ENCODE results near the gene RNF208.
A peak's percentile ranks its signal among the peaks of the same experiment; 100 is the strongest.
"Not testable (repeated sequence)": the region's sequence is repeated elsewhere in the genome, so short reads cannot be mapped to it uniquely, and the experiment has no call there.

The RNF208 gene, protein sequence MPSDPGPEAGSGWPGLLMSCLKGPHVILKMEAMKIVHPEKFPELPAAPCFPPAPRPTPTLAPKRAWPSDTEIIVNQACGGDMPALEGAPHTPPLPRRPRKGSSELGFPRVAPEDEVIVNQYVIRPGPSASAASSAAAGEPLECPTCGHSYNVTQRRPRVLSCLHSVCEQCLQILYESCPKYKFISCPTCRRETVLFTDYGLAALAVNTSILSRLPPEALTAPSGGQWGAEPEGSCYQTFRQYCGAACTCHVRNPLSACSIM

DNA sequence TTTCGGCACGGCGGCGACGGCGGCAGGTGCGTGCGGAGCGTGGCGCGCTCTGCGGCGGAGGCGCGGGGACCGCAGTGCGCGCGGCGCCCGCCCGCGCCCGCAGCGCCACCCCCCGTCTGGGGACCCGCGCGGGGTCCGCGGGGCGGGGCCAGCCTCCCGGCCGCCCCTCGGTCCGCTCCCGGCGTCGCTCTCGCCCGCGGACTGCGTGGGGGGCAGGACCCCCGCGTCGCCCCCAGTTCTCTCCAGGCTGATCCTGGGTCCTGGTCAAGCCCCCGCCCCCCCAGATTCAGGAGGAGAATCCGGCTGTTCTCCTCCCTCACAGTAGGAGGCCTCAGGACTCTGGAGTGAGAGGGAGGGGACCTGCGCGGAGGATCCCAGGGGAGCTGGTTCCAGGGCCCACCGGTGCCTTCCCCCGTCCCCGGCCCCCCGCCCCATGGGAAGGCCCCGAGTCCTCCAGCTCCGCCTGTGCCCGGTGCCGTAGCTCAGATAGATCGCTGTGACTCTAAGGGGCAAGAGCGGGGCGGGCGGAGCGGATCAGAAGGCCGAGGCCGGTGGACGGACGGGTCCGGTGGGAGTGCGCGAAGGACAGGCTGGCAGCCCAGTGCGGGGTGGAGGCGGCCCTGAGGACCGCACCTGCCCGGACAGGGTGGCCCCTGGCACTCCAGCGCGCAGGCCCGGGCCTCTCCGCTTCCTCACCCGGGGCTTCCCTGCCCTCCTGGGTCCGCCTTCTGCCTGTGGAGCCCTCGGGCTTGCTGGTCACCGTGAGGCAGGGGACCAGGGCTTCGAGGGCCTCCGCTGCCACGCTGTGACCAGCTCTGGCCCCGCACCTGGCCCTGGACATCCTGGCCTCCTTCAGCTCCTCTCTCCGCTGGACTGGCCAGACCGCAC is at the start of gene RNF208:
TSS of gene RNF208 (minus strand) at position 51 of the 888 bp plus-strand sequence. CDS start 1,028 bp downstream, outside the sequence.
- DNase-seq = no peak
- in situ Hi-C loops (cut with MboI; ENCODE audit: low pct_unique_long_range_greater_than_20kb, low sequenced_read_pairs) = no loop called here

DNA sequence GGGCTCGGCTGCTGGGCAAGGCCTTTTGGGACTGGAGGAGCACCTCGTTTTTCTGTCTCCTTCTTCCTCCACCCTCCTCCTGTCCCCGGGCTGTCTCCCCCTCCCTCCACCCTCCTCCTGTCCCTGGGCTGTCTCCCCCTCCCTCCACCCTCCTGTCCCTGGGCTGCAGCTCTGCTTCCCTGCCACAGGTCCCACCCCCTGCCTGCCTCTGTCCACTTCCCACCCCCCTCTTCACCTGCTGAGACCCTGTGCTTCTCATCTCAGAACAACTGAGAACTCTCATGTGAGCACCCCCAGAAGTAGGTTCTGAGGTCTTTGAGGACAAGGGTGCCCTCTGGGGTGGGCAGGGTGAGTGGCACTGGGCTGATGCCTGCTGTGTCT is 49.6 kb upstream of the RNF208 start:
- in situ Hi-C loops (cut with MboI; ENCODE audit: low pct_unique_long_range_greater_than_20kb, low sequenced_read_pairs) = no loop called here
- no peak for DNase-seq

DNA sequence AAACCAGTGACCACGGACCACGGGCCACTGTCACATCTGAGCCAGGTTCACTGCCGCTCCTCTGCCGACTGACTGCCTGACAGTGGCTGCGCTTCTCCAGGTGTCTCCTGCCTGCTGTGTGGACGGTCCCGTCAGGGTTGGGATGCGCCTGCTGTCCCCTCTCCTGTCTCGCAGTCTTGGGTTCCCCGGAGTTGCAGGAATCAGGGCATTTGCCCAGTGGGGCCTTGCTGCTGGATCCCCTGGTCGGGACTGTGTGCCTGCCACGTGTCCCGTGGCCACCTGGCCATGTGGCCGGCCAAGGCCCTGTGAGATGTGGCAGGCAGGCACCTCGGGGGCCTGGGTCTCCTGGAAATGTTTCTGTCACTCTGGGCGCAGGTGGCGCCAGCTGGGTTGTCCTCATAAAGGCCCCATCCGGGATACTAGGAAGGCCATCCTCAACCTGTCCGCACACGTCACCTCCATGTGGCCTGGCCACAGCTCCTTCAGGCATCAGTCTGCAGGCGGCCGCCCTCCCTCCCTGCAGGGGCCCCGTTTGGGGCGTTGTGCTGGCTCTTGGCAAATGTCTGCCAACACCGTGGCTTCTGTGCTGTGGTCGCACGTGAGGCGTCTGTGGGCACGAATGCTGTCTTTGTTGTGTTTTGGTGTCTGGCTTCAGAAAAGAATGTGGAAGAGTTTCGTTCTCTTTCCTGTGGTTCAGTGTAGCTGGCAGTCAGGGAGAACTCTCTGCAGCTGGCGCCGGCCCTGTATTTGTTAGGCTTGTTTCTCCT is 49.1 kb upstream of the RNF208 start:
- no peak for DNase-seq
- in situ Hi-C loops (cut with MboI; ENCODE audit: low pct_unique_long_range_greater_than_20kb, low sequenced_read_pairs) = no loop called here

DNA sequence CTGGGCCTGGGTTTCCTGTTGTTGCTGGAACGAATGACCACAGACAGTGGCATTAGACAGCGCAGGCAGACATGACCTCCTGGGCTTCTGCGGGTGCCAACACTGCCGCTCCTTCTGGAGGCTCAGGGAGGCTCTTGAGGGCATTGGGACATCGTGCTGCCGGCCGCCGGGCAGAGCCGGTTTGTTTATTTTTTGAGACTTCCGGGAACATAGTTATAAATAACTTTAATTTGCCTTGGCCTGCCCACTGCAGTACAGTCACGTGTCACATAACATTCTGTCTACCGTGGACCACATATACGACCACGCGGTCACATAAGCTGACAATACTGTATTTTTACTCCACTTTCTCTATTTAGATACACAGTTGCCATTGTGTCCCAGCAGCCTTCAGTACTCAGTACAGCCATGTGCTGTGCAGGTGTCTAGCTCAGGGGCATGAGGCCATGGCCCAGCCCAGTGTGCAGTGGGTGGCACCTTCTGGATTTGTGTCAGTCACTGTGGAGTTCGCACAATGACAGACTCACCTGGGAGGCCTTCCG is 47.3 kb upstream of the RNF208 start:
- in situ Hi-C loops (cut with MboI; ENCODE audit: low pct_unique_long_range_greater_than_20kb, low sequenced_read_pairs) = no loop called here
- DNase-seq = no peak

DNA sequence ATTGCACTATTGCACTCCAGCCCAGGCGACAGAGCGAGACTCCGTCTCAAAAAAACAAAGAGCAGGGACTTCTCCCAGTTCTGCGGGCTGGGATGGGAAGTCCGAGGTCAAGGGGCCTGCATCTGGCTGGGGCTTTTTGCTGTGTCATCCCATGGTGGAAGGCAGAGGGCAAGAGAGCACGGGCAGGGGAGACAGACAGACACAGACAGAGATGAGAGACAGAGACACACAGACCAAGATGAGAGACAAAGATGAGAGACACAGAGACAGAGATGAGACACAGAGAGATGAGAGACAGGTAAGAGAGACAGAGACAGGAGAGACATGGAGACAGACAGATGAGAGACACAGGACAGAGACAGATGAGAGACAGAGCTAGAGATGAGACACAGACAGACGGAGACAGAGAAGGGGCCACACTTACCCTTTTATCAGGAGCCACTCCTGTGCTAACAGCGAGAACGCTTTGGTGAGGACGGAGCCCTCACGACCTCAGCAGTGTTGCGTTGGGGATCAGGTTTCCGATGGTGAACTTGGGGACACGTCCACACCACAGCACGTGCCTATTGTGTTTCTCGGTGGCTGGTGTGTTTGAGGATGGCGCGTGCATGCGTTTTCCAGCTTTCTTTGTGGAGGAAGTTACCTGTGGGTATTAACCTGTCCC is 46.6 kb upstream of the RNF208 start:
- DNase-seq = no peak
- in situ Hi-C loops (cut with MboI; ENCODE audit: low pct_unique_long_range_greater_than_20kb, low sequenced_read_pairs) = no loop called here

DNA sequence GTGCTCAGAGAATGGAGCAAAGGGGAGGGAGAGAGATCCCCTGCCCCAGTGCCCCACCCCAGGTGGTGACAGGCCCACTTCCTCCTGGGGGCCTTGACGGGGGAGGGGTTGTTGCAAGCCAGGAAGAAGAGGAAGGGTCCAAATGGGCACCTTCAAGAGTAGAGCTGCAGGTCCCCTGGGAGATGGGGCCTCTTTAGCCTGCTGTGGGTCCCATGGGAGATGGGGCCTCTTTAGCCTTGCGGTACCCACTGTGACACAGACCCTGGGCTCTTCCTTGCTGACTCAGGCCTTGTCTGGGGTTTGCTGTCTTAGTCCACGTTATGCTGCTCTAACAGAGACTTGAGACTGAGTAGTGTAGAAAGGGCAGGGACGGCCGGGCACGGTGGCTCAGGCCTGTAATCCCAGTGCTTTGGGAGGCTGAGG is 45.9 kb upstream of the RNF208 start:
- in situ Hi-C loops (cut with MboI; ENCODE audit: low pct_unique_long_range_greater_than_20kb, low sequenced_read_pairs) = no loop called here
- no peak for DNase-seq

DNA sequence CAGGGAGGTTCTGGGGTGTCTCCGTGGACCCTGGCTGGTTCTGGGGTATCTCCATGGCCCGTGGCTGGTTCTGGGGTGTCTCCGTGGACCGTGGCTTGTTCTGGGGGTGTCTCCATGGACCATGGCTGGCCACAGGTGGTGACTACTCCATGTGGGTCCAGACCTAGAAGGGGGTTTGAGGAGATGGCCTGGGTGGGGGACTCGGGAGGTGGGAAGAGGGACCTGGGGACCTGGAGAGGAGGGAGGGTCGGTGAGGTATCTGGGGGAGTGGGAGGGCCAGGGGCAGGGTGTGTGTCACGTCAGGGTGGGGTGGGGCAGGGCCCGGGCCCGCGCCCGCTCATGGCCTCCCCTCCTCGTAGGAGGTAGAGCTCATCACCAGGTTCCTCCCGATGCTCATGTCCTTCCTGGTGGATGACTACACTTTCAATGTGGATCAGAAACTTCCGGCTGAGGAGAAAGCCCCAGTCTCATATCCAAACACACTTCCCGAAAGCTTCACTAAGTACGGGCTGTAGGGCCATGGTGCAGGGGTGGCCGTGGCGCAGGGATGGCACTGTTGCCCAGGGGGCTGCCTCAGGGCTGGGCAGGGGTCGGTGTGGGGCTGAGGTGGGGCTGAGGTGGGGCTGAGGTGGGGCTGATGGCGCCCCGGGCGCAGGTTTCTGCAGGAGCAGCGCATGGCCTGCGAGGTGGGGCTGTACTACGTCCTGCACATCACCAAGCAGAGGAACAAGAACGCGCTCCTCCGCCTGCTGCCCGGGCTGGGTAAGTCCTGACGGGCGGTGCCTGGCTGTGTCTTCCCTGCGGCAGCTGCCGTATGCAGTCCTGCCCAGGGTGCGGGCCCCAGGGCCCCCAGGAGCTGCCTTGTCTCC is 44.8 kb upstream of the RNF208 start:
- in situ Hi-C loops (cut with MboI; ENCODE audit: low pct_unique_long_range_greater_than_20kb, low sequenced_read_pairs) = no loop called here
- no peak for DNase-seq

DNA sequence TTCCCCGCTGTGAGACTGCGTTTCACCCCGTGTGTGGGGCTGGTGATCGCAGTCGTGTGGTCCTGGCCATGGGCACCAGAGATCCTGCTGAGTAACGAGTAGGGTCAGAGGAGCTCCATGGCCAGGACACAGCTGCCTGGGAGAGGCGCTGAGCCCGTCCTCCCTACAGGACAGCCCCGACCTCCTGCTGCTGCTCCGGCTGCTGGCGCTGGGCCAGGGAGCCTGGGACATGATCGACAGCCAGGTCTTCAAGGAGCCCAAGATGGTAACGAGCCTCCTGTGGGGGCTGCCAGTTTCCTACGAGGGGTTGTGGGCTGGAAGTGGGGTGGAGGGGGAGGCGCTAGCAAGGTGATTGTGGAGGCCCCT is 44.1 kb upstream of the RNF208 start:
- DNase-seq = no peak
- in situ Hi-C loops (cut with MboI; ENCODE audit: low pct_unique_long_range_greater_than_20kb, low sequenced_read_pairs) = no loop called here

DNA sequence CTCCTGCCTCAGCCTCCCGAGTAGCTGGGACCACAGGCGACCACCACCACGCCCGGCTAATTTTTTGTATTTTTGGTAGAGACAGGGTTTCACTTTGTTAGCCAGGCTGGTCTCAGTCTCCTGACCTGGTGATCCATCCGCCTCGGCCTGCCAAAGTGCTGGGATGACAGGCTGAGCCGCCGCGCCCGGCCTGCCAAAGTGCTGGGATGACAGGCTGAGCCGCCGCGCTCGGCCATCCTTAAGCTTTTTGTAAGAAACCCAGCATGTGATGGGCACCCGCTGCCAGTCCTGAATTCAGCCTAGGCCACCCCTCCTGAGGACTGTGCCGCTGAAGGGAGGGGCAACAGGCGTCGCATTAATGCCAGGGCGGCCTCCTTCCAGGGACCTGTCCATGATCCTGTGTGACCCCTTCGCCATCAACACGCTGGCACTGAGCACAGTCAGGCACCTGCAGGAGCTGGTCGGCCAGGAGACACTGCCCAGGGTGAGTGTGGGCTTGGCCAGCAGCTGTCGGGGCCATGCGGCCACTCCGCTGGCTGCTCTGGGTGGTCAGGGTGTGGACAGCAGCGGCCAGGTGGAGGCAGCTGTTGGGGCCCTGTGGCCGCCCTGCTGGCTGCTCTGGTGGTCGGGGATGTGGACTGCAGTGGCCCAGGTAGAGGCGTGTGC is 43.6 kb upstream of the RNF208 start:
- in situ Hi-C loops (cut with MboI; ENCODE audit: low pct_unique_long_range_greater_than_20kb, low sequenced_read_pairs) = no loop called here
- DNase-seq = no peak

DNA sequence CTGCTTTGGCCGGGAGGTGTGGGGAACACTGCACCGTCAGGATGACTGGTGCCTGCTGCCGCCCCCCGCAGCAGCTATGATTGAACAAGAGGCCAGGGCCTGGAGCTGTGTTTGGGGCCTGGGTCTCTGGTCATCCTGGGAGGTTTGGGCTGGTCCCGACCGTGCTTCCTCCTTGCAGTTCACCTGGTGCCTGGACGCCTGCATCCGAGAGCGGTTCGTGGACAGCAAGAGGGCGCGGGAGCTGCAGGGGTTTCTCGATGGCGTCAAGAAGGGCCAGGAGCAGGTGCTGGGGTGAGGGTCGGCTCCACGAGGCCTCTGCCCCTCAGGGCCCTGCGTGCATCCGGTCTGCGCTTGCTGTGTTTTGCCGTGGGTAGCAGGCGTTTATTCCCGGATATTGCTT is 42.0 kb upstream of the RNF208 start:
- no peak for DNase-seq
- in situ Hi-C loops (cut with MboI; ENCODE audit: low pct_unique_long_range_greater_than_20kb, low sequenced_read_pairs) = no loop called here

DNA sequence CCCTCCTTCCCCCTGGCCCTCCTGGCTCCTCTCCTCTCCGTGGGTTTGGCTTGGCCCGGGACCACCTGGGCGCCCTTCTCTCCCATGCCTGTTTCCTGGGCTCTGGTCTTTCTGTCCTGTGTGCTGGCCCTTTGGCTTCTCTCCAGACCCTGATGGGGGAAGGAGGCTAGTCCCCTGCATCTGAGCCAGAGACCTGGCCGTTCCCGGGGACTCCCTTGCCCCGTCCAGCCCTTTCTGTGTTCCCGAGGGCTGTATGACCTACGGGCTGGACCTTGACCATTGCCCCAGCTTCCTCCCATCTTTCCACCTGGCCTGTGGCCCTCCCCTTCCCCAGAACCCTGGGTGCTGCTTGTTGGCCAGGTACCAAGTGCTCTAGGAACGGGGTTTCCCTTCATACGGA is 41.5 kb upstream of the RNF208 start:
- no peak for DNase-seq
- in situ Hi-C loops (cut with MboI; ENCODE audit: low pct_unique_long_range_greater_than_20kb, low sequenced_read_pairs) = no loop called here

DNA sequence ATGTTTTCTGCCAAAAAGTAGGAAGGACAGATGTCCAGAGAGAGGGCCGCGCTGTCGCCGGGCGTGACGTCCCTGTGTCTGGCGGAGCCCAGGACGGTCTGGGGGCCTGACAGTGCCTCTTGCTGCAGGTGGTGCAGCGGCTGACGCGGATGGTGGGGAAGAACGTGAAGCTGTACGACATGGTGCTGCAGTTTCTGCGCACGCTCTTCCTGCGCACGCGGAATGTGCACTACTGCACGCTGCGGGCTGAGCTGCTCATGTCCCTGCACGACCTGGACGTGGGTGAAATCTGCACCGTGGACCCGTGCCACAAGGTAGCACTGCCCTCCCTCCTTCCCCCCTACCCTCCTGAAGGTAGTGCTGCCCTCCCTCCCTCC is 40.9 kb upstream of the RNF208 start:
- DNase-seq = no peak
- in situ Hi-C loops (cut with MboI; ENCODE audit: low pct_unique_long_range_greater_than_20kb, low sequenced_read_pairs) = no loop called here

DNA sequence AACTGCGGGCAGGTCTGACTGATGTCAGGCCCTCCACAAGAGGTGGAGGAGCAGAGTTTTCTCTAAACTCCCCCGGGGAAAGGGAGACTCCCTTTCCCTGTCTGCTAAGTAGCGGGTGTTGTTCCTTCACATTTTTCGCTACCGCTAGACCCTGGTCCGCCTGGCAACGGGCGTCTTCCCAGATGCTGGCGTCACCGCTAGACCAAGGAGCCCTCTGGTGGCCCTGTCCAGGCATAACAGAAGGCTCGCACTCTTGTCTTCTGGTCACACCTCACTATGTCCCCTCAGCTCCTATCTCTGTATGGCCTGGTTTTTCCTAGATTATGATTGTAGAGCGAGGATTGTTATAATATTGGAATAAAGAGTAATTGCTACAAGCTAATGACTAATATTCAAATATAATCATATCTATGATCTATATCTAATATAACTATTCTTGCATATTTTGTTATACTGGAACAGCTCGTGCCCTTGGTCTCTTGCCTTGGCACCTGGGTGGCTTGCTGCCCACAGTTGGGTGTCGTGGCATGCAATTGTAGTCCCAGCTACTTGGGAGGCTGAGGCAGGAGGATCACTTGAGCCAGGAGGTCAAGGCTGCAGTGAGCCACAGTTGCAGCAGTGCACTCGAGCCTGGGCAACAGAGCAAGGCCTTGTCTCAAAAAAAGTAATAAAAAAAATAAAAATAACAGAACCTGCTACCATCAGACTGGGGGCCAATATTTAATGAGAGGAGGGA is 40.3 kb upstream of the RNF208 start:
- not testable (repeated sequence) for DNase-seq

DNA sequence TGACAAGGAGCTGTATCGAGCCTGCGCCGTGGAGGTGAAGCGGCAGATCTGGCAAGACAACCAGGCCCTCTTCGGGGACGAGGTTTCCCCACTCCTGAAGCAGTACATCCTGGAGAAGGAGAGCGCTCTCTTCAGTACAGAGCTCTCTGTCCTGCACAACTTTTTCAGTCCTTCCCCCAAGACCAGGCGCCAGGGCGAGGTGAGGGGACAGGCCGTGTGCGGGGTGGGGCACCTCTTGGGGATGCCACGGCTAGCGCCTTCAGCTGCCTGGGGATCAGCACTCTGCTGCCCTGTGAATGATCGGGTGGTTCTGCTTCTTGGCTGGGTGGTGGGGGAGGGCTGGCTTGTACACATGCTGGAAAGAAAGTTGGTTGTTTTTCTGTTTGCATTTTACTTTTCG is 34.8 kb upstream of the RNF208 start:
- in situ Hi-C loops (cut with MboI; ENCODE audit: low pct_unique_long_range_greater_than_20kb, low sequenced_read_pairs) = no loop called here
- no peak for DNase-seq

More for the DNA sequence above, 40.3 kb upstream of the RNF208 start:
- in situ Hi-C loops (cut with MboI; ENCODE audit: low pct_unique_long_range_greater_than_20kb, low sequenced_read_pairs) = not testable (repeated sequence)

DNA sequence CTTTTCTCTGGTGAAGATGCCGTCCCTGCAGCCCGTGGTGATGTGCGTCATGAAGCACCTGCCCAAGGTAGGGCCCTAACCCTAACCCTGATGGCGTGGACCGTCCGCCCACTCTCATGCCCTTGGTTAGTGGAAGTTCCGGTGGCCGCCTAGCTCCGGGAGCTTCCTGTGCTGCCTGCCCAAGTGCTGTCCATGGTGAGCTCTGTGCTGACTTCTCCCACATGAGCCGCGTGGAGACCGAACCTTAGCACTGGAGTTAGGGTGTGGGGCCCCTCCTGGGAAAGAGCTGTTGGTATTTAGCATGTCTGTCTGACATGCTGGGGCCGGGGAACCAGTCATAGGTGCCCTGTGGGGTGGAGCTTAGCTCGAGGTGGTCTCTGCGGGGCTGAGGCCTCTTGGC is 34.3 kb upstream of the RNF208 start:
- DNase-seq = no peak
- in situ Hi-C loops (cut with MboI; ENCODE audit: low pct_unique_long_range_greater_than_20kb, low sequenced_read_pairs) = no loop called here

DNA sequence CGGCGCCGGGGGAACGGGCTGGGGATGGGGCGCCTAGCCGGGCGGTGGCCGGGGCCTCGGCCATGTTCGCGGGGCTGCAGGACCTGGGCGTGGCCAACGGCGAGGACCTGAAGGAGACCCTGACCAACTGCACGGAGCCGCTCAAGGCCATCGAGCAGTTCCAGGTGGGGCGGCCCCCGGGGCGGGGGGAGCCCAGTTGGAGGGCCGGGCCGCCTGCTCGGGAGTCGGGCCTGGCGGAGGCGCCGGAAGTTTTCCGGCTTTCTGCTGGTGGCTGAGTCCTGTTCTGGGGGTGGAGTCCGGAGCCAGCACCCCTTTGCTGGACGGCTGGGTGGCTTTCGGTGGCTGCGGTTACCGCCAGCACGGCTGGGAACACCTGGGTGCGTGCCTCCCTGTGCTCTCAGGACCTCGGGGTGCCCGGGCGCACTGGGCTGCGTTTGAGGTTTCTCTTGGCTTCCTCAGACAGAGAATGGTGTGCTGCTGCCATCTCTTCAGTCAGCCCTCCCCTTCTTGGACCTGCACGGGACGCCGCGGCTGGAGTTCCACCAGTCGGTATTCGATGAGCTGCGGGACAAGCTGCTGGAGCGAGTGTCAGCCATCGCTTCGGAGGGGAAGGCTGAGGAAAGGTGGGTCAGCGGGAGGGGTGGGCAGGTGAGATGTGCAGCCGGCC is 33.5 kb upstream of the RNF208 start:
- peak; percentile 45 for DNase-seq
- in situ Hi-C loops (cut with MboI; ENCODE audit: low pct_unique_long_range_greater_than_20kb, low sequenced_read_pairs) = no loop called here

All from KBM-7 (cell line).